HG03066 (cell line): ENCODE measurements around the gene FGD6.
"Not testable (repeated sequence)": the region's sequence is repeated elsewhere in the genome, so short reads cannot be mapped to it uniquely, and the experiment has no call there.

ENCODE experiments used
- ATAC-seq: cut with Tn5 transposase; IDR thresholded peaks from one replicate; pipeline ENCODE4 v1.9.1; 2021; ENCODE audit warnings: low read depth; ENCODE audit not compliant: unreplicated experiment

The FGD6 gene

GRCh38 chr12:95131589-95132340 lies 85.5 kb downstream of the FGD6 start:
- no peak for ATAC-seq

- ATAC-seq = no peak
Measured at GRCh38 chr12:95130096-95130495, 87.2 kb downstream of the FGD6 start.

- no peak for ATAC-seq
Measured at GRCh38 chr12:95129115-95129514, 88.2 kb downstream of the FGD6 start.

GRCh38 chr12:95126736-95127135 lies 90.5 kb downstream of the FGD6 start:
- ATAC-seq = no peak

- no peak for ATAC-seq
Measured at GRCh38 chr12:95126076-95126475, 91.2 kb downstream of the FGD6 start.

- ATAC-seq = no peak
Measured at GRCh38 chr12:95124106-95124505, 93.2 kb downstream of the FGD6 start.

DNA sequence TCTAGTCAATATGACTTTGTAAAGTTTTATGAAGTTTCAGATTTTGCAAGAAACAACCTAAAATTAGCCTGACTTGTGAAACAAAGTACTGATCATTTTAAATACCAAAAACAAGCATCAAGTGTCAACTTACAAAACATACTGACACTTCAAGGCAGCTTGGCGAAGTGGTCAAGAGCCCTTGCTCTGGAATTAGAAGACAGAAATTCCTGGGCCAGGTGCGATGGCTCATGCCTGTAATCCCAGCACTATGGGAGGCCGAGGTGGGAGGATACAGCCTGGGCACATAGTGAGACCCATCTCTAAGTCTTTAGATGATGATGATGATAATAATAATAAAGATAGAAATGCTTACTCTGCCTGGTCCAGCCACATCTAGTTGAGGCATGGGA lies 98.5 kb downstream of the FGD6 start:
- ATAC-seq = no peak

- no peak for ATAC-seq
Measured at GRCh38 chr12:95118138-95118787, 99.0 kb downstream of the FGD6 start.

DNA sequence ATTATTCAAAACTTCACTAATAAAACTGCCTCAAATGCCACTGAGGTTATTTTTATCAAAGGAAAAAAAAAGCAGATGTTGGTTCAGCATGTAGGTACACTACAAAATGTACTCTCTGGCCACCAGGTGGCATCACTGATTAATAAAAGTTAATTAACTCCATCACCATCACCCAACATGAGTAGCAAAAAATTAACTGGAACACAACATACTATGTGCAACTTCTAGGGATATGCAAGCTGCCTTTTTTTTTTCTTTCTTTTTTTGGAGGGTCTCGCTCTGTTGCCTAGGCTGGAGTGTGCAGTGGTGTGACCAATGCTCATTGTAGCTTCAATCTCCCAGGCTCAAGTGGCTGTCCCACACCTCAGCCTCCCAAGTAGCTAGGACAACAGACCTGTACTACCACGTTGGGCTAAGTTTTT lies 100.1 kb downstream of the FGD6 start:
- ATAC-seq = no peak

DNA sequence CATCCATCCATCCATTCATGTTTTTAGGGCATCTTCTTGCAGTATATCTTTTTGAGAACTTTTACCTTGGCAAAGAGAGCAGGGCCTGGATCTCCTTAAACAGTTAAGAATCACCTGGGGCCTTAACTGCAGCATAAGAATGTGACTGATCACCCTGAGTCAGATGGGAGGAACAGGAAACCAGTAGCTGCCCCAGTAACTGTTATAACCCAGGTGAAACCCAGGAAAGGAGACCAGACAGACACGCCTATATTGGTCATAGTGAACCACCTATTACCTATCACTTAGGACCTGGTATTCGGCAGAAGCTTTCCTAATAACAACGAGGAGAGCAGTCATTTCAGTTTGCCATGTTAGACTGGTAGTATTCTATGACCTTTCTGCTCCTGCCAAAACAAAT lies 100.5 kb downstream of the FGD6 start:
- no peak for ATAC-seq

DNA sequence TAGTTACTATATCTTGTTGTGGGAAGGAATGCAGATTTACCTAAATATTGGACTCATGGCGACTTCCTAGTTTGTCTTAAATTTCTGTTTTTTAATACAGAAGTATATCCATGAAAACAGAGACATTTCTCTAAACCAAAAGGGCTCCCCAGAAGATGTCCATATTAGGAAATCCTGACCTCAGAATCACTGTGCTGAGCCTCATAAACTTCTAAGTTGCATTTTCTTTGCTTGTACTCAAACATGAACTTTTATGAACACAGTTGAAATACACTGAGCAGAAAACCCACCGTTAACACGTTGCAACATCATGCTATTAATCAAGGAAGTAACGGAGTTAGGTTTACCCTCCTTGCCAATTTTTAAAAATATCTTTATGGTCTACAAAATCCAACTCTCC lies 100.9 kb downstream of the FGD6 start:
- no peak for ATAC-seq

DNA sequence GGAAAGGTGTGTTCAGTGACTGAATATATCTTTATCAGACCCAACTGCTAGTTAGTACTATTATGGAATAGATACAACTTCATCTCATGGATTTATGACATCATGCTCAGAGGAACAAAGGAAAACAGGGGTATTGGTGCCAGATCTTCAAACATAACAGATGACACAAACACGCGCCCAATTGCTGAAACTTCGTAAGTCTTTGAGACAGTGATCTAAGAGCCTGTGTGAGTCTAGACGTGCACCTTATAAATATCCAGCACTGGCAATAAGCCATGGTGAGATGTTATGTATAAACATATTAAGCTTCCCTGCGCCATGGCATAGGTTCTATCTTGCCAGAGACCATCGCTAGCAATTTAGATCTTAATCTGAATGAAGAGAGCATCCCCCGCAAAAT lies 101.6 kb downstream of the FGD6 start:
- no peak for ATAC-seq

GRCh38 chr12:95114766-95115405 lies 102.4 kb downstream of the FGD6 start:
- no peak for ATAC-seq

- no peak for ATAC-seq
Measured at GRCh38 chr12:95107362-95107761, 109.9 kb downstream of the FGD6 start.

- ATAC-seq = no peak
Measured at GRCh38 chr12:95105540-95105939, 111.7 kb downstream of the FGD6 start.

- no peak for ATAC-seq
Measured at GRCh38 chr12:95104919-95105452, 112.3 kb downstream of the FGD6 start.

- ATAC-seq = peak; percentile 93
Measured at GRCh38 chr12:95102916-95103671, 114.2 kb downstream of the FGD6 start.

- not testable (repeated sequence) for ATAC-seq
Measured at GRCh38 chr12:95101957-95102356, 115.3 kb downstream of the FGD6 start.

- no peak for ATAC-seq
Measured at GRCh38 chr12:95100264-95101190, 116.7 kb downstream of the FGD6 start.
